ENCODE results near the gene FDX2.

The FDX2 gene

DNA sequence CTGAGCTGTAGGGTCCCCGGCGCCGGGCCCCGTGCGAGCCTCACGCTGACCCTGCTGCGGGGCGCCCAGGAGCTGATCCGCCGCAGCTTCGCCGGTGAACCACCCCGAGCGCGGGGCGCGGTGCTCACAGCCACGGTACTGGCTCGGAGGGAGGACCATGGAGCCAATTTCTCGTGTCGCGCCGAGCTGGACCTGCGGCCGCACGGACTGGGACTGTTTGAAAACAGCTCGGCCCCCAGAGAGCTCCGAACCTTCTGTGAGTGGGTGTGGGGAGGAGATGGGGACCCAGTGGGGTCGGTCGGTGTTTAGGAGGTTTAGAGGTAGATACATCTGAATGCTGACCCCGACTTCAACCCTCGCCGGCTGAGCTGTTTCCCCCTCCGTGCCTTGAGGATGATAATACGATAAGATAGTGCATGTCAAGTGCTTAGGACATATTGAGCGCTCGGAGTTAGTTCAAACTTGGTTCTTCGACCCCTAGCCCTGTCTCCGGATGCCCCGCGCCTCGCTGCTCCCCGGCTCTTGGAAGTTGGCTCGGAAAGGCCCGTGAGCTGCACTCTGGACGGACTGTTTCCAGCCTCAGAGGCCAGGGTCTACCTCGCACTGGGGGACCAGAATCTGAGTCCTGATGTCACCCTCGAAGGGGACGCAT is 24.1 kb downstream of the FDX2 start:
- H3K4me3 ChIP-seq (ENCODE audit: low read depth, low read length), result peak overlapping the region; percentile 75

DNA sequence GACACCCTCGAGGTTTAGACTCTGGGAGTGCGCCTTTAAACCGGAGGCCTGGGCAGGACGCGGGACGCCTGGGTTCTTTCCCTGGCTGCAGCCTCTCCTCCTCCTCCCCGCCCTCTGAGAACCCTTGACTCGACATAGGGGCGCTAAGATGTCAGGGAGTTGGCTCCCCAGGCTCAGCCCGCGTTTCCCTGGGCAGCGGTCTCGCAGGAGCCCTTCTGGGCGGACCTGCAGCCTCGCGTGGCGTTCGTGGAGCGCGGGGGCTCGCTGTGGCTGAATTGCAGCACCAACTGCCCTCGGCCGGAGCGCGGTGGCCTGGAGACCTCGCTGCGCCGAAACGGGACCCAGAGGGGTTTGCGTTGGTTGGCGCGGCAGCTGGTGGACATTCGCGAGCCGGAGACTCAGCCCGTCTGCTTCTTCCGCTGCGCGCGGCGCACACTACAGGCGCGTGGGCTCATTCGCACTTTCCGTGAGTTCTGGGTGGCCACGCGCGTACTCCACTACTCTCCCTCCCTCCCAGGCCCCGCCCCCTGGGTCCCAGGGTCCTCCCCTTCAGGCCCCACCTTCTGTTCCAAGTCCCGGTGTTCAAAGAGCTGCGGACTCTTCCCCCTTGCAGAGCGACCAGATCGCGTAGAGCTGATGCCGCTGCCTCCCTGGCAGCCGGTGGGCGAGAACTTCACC is 24.8 kb downstream of the FDX2 start:
- H3K4me3 ChIP-seq (ENCODE audit: low read depth, low read length), result peak overlapping the region; percentile 75
- DNase-seq (ENCODE audit: low read depth), result peak; percentile 69
- TF ChIP-seq, protein P1, sequence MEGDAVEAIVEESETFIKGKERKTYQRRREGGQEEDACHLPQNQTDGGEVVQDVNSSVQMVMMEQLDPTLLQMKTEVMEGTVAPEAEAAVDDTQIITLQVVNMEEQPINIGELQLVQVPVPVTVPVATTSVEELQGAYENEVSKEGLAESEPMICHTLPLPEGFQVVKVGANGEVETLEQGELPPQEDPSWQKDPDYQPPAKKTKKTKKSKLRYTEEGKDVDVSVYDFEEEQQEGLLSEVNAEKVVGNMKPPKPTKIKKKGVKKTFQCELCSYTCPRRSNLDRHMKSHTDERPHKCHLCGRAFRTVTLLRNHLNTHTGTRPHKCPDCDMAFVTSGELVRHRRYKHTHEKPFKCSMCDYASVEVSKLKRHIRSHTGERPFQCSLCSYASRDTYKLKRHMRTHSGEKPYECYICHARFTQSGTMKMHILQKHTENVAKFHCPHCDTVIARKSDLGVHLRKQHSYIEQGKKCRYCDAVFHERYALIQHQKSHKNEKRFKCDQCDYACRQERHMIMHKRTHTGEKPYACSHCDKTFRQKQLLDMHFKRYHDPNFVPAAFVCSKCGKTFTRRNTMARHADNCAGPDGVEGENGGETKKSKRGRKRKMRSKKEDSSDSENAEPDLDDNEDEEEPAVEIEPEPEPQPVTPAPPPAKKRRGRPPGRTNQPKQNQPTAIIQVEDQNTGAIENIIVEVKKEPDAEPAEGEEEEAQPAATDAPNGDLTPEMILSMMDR (IDR thresholded peaks at IDR 0.05; ENCODE audit: insufficient read depth, low read depth, low read length, missing control alignments), result no peak

More for the DNA sequence above, 24.1 kb downstream of the FDX2 start:
- no peak for DNase-seq (ENCODE audit: low read depth)
- TF ChIP-seq, protein P1 (IDR thresholded peaks at IDR 0.05; ENCODE audit: insufficient read depth, low read depth, low read length, missing control alignments), result no peak

DNA sequence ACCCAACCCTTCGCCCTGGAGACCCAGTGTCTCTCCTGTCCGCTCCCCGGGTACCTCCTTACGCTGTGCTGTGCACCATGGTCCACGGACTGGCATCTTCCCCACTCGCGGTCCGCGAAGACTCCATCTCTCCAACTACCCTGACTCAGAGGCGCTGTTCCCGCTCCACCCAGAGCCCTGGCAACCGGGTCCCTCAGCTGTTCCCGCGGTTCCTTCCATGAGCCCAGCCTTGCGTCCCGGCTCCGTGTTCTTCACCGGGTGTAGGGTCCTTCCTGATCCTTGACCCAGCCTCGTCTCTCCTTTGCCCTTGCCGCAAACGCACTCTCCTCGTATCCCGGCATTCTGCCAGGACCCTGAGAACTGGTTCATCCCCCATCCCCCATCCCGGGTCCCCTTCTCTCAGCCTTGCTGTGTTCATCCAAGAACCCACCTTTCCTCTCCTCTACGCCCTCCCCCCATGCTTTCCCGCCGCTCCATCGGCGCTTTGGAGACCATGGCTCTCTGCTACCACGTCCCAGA is 25.4 kb downstream of the FDX2 start:
- H3K4me3 ChIP-seq (ENCODE audit: low read depth, low read length), result peak overlapping the region; percentile 75
- TF ChIP-seq, protein P1 (IDR thresholded peaks at IDR 0.05; ENCODE audit: insufficient read depth, low read depth, low read length, missing control alignments), result no peak

DNA sequence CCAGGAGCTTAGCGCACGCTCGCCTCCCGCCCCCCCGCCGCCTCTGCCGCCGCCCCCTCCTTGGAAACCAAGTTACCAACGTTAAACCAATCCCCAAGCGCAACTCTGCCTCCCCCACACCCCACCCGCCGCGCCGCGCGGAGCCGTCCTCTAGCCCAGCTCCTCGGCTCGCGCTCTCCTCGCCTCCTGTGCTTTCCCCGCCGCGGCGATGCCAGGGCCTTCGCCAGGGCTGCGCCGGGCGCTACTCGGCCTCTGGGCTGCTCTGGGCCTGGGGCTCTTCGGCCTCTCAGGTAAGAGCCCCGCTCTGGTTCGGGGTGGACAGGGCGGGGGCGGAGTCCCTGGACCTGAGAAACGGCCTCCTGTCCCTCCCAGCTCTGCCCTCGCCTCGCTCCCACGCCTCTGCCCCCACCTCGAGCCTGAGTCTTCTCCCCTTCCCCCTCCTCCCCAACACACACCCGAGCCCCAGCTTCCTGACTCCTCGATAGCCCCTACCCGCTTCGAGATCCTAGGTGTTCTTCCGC is 25.9 kb downstream of the FDX2 start, which contains the start of gene ICAM5:
ICAM5 (plus strand) TSS at position 117 of the 521 bp plus-strand sequence; CDS start at position 209, 92 bp downstream.
- H3K4me3 ChIP-seq (ENCODE audit: low read depth, low read length), result peak within 1 kb of the TSS; percentile 75
- TF ChIP-seq, protein P1 (IDR thresholded peaks at IDR 0.05; ENCODE audit: insufficient read depth, low read depth, low read length, missing control alignments), result no peak
- DNase-seq (ENCODE audit: low read depth), result peak; percentile 54

More for the DNA sequence above, 25.4 kb downstream of the FDX2 start:
- DNase-seq (ENCODE audit: low read depth), result no peak

DNA sequence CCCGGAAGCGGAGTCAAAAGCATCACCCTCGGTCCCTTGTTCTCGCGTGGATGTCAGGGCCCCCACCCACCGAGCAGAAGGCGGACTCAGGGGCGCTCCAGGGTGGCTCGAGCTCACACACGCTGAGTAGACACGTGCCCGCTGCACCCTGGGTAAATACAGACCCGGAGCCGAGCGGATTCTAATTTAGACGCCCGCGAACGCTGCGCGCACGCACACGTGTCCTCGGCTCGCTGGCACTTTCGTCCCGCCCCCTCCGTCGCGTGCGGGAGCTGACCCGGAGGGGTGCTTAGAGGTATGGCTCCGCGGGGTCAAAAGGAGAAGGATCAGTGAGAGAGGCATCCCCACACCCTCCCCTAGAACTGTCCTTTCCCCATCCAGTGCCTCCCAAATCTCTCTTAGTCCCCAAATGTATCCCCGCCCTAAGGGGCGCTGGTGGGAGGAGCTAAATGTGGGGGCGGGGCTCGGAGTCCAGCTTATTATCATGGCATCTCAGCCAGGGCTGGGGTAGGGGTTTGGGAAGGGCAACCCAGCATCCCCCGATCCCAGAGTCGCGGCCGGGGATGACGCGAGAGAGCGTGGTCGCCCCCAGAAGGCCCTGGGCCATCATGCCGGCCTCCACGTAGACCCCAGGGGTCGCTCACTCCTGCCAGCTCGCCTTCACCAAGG is 26.5 kb downstream of the FDX2 start:
- peak overlapping the region; percentile 75 for H3K4me3 ChIP-seq (ENCODE audit: low read depth, low read length)
- TF ChIP-seq, protein P1 (IDR thresholded peaks at IDR 0.05; ENCODE audit: insufficient read depth, low read depth, low read length, missing control alignments), result no peak
- DNase-seq (ENCODE audit: low read depth), result peak; percentile 91

DNA sequence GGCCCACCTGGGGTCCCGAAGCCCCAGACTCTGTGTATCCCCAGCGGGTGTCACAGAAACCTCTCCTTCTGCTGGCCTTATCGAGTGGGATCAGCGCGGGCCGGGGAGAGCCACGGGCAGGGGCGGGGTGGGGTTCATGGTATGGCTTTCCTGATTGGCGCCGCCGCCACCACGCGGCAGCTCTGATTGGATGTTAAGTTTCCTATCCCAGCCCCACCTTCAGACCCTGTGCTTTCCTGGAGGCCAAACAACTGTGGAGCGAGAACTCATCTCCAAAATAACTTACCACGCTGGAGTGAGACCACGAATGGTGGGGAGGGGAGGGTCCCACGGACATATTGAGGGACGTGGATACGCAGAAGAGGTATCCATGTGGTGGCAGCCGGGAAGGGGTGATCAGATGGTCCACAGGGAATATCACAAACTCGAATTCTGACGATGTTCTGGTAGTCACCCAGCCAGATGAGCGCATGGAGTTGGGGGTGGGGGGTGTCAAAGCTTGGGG is 27.1 kb downstream of the FDX2 start:
- peak overlapping the region; percentile 75 for H3K4me3 ChIP-seq (ENCODE audit: low read depth, low read length)
- peak; percentile 86 for DNase-seq (ENCODE audit: low read depth)
- TF ChIP-seq, protein P1 (IDR thresholded peaks at IDR 0.05; ENCODE audit: insufficient read depth, low read depth, low read length, missing control alignments), result no peak

Data from GM12865 (cell line).